GM18867 (cell line): Measurements from ENCODE around the gene NXT1.

Experiments
- ATAC-seq: cut with Tn5 transposase; IDR thresholded peaks from one replicate; pipeline ENCODE4 v1.9.1; 2021; ENCODE audit warnings: mild to moderate bottlenecking, moderate library complexity; ENCODE audit not compliant: unreplicated experiment

The NXT1 gene

GRCh38 chr20:23358923-23359593 lies 8.5 kb downstream of the NXT1 start:
- no peak for ATAC-seq

DNA sequence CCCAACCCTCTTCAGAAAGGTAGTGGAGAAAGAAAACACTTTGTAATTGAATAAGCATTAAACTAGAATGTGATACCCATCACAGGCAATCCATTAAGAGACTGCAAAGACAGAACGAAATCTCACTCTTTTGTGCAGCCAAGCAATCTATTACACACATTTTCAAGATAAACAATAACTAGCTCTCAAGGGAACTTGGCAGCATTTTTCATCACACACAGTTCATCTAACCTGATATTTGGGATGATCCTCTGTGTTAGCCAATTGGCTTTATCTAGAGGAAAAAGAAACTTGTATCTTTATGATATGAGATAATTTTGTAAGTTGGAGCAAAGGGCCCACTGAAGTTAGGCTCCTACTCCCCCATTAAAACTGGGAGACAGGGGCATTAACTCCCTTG lies 9.9 kb downstream of the NXT1 start:
- no peak for ATAC-seq

GRCh38 chr20:23361119-23361475 lies 10.5 kb downstream of the NXT1 start:
- no peak for ATAC-seq

DNA sequence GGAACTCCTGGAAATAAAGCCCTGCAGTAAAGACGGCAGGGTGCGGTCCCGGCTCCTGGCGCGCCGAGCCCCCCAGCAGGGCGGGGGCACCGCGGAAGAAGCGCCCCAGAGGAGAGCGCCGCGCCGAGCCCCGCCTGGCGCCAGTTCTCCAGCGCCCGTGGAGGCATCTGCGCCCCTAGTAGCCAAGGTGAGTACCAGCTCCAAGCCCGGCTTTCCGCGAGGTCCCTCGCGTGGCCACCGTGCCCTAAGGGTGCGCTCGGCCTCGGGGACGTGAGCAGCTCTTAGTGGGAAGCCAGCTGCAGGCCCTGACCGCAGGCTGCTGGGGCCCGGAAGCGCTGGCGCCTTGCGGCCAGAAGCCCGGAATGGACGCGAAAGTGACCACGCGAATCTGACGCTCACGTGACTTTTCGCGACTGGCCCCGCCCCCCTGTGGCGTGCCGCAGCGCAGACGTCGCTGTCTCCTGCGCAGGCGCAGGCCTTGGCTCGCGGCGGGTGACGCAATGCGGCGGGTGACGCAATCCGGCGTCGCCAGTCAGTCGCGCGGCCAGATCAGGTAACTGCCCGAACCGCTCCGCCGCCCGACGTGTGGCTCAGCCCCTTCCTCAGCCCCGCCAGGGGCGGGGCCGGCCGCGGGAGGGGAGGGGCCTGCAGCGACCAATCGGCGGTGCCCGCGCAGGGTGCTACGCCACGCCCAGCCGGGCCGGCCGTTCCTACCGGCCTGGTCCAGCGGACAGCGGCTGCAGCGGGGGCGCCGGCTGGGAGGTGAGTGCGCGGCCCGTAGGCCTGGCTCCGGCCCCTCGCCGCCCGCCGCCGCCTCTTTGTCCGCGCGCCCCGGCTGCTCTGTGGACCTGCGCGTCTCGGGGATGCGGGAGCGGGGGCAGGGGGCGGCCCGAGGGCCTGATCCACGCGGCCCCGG lies 11.1 kb downstream of the NXT1 start, which contains the start of gene GZF1:
Gene GZF1, plus strand, starts transcription at position 707 of the 916 bp plus-strand sequence. CDS start 2,202 bp downstream, outside the sequence.
- peak; percentile 69 for ATAC-seq

GRCh38 chr20:23362392-23363256 lies 12.0 kb downstream of the NXT1 start:
- ATAC-seq, result peak; percentile 22

DNA sequence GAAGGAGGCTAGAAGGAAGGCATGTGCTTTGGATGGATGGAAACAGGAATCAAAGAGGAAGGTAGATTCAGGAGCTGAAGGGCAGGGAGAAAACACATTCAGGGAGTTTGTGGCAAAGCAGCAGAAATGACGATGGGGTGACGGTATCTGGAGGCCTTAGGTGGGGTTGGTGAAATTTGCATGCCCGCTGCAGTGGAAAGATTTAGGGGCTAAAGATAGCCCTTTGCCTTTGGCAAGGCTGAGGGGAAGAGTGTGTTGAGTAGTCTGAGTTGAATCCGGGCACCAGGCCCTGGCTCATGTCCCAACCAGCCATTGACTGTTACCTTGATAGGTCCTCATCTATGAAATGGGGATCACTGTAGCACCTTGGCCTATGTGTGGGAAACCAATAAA lies 12.7 kb downstream of the NXT1 start:
- ATAC-seq, result no peak

DNA sequence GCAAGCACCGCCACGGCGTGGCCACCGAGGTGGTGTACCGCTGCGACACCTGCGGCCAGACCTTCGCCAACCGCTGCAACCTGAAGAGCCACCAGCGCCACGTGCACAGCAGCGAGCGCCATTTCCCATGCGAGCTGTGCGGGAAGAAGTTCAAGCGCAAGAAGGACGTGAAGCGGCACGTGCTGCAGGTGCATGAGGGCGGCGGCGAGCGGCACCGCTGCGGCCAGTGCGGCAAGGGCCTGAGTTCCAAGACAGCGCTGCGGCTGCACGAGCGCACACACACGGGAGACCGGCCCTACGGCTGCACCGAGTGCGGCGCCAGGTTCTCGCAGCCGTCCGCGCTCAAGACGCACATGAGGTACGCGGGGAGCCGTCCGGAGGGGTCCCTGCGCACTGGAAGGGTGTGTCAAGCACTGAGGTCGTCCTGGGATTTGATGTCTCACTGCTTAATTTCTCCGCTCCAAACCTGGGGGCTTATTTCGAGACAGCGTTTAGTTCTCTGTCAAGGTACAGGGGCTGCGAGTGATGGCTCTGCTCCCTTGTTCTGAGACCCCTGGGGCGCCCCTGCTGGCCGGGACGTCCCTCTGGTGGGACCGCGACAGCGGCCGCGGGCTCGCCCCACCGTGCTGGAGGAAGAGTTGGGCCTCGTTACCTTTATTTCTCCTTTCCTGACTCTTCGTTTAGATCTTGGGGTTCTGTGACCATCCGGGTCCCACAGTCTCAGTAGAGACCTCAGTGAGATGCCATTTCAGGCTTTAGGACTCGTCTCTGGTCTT lies 15.0 kb downstream of the NXT1 start:
- no peak for ATAC-seq

DNA sequence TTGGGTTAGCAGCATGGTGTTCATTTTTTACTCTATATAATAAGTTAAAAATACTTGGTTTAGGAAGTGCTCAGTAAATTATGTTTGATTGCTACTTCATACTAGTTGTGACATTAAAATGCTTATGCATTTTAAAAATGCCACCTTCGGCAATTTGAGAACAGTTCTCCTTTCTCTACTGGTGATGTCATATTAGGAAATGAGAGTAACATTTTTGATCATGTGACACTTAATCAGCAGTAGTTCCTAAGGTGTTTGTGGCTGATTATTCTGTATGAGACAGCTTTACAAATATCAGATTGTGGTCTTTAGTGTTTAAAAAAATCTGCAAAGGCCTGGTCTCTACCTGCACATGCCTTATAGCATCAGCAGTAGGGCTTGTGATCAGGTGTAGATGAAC lies 15.8 kb downstream of the NXT1 start:
- ATAC-seq, result peak; percentile 17

- no peak for ATAC-seq
Measured at GRCh38 chr20:23367770-23368169, 17.2 kb downstream of the NXT1 start.

- no peak for ATAC-seq
Measured at GRCh38 chr20:23368316-23369071, 17.9 kb downstream of the NXT1 start.

DNA sequence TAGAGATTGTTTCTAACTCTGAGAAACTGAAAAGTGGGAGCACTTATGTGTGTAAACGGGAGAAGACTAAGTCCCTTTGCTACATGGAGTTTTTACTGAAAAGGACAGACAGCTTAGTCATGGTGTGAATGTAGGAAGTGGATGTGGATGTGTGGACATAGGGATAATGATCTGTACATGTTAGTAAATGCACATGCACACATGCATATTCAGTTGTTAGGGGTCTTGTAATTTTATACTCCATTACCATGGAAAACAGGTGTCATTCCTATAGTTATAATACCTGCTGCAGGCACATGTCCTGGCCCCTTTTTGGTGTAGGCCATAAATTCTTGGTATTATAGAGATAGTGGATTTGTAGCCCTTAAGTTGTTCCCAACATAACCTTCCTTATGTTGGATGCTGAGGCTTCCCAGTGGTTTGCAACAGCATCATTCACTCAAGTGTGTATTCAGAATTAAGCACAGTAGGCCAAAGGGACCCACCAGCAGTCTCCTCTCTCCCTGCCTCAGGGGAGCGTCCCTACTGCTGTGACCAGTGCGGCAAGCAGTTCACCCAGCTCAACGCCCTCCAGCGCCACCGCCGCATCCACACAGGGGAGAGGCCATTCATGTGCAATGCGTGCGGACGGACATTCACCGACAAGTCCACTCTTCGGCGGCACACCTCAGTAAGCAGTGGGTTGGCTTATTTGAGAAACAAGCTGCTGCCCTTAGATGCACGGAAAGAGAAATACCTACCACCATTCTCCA lies 18.7 kb downstream of the NXT1 start:
- ATAC-seq, result no peak

GRCh38 chr20:23370274-23370673 lies 19.7 kb downstream of the NXT1 start:
- ATAC-seq, result no peak

DNA sequence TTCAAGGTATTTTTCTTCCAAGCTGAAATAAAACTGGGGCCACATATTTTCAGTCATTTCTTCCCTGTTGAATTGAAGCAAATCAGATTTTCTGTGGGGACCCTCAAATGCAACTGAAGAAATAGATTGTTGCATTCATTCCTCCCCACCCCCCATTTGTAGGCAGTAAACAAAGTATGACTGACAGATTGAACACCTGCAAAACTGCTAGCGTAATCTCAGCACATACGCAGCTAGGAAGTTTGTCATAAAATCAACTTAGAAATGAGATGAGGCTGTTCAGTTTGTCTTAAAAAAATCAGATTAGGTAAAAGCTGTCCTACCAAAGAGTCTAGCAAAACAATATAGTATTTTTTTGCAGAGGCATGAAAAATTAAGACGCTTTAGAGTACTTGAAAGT lies 20.3 kb downstream of the NXT1 start:
- ATAC-seq, result no peak

GRCh38 chr20:23371496-23371895 lies 20.9 kb downstream of the NXT1 start:
- no peak for ATAC-seq

DNA sequence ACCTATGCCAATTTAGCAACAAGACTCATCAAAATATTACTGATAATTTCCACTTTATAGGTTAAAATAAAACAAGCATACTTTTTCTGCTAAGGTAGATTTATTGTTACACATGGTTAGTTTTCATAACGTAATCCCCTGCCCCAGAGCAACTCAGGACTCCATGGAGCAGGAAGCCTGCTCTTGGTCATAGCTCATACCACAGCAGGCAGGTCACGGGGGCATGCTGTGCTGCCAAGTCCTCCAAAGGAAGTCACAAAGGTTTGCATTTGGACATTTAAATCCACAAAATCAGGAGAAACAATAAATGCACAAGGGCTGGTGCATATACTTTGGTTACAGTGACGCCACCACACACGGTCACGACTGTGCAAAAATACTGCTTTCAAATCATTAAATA lies 23.9 kb downstream of the NXT1 start:
- ATAC-seq, result no peak

DNA sequence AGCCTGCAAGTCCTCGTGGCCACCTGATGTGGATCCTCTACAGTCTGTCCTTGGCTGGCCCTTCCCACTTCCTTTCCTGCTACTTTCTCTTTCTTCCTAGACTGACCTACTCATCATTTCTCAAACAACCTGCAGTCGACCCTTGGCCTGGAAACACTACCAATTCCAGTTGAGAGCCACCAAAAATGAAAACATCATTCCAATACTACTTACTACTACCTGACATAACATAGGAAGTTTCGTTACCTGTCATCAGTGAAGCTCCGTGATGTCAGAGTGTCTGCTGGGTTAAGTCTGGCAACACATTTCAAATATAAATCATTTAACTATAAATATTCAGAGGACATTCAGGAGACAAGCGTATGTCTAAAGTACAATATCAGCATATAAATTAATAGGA lies 25.2 kb downstream of the NXT1 start:
- no peak for ATAC-seq

DNA sequence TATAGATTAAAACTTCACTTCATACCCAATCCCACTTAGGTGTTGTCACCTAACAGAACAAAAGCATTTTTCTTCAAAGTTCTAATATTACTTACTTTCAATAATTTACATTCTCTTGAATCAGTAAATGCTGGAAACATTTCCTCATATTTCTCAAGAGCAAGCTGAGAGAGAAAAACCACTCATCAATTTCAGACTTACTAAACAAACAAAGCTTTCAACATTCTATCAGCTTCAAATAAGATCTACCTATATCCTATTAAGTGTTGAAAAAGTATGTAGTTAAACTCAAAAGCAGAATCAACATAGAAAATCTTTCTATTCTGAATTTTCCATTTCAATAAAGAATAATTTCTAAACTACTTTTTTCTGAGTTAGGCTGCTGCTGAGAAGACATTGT lies 29.2 kb downstream of the NXT1 start:
- ATAC-seq, result no peak

GRCh38 chr20:23381876-23382275 lies 31.3 kb downstream of the NXT1 start:
- no peak for ATAC-seq
